ENCODE results near the gene DENND4A.

Gene DENND4A

DNA sequence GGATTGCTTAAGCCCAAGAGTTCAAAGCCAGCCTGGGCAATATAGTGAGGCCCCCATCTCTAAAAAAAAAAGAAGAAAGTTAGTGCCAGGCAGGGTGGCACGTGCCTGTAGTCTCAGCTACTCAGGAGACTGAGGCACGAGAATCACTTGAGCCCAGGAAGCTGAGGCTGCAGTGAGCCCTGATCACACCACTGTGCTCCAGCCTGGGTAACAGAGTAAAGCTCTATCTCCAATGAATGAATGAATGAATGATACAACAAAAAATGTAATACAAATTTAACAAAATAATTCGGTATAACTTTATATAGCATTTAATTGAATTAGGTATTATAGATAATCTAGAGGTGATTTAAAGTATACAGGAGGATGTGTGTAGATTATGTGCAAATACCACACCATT lies 29.7 kb downstream of the DENND4A start:
- no peaks in the 10 kb centered on the region for H3K36me3 ChIP-seq
- H3K9me3 ChIP-seq (ENCODE audit: severe bottlenecking), result no peaks in the 10 kb centered on the region
- TF ChIP-seq, protein P1, sequence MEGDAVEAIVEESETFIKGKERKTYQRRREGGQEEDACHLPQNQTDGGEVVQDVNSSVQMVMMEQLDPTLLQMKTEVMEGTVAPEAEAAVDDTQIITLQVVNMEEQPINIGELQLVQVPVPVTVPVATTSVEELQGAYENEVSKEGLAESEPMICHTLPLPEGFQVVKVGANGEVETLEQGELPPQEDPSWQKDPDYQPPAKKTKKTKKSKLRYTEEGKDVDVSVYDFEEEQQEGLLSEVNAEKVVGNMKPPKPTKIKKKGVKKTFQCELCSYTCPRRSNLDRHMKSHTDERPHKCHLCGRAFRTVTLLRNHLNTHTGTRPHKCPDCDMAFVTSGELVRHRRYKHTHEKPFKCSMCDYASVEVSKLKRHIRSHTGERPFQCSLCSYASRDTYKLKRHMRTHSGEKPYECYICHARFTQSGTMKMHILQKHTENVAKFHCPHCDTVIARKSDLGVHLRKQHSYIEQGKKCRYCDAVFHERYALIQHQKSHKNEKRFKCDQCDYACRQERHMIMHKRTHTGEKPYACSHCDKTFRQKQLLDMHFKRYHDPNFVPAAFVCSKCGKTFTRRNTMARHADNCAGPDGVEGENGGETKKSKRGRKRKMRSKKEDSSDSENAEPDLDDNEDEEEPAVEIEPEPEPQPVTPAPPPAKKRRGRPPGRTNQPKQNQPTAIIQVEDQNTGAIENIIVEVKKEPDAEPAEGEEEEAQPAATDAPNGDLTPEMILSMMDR (IDR thresholded peaks at IDR 0.05; ENCODE audit: low read depth, low read length), result no peak
- DNase-seq, result no peak
- no peak overlapping the region for H3K27ac ChIP-seq
- no peak overlapping the region for H3K4me3 ChIP-seq (ENCODE audit: low read depth, low read length)
- H3K27me3 ChIP-seq (ENCODE audit: insufficient read depth, low read depth, severe bottlenecking), result no peaks in the 10 kb centered on the region

DNA sequence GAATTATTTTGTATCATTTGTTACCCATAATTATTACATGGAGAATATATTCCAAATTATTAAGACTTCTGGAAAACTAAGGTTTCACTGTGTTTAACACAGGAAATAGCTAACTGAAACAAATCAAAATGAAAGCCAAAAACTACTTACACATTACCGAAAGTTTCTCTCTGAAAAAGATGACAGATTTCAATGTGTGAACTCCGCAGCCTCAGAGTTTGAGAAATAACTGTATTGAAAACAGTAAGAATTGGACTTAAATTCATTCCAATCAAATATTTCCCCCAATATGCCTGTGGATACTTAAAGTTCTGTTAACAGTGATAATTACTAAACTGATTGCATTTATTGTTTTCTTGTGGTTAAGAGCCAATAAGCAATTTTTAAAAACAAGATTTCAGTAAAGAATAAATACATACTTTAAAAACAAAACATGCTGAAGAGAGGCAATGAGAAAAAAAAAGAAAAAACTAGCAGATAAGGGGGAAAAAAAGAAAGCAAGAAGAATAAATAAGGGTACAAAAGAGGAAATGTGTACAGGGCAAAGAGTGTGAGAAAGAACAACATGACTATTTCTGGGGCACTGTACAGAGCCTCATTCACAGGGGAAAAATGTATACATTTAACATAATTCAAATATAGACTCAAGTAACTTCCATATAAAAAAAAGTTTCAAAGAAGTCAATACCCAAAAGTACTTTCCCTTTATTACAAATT lies 30.7 kb downstream of the DENND4A start:
- no peaks in the 10 kb centered on the region for H3K9me3 ChIP-seq (ENCODE audit: severe bottlenecking)
- no peaks in the 10 kb centered on the region for H3K27me3 ChIP-seq (ENCODE audit: insufficient read depth, low read depth, severe bottlenecking)
- H3K36me3 ChIP-seq, result no peaks in the 10 kb centered on the region
- DNase-seq, result no peak
- TF ChIP-seq, protein P1 (IDR thresholded peaks at IDR 0.05; ENCODE audit: low read depth, low read length), result no peak
- H3K4me3 ChIP-seq (ENCODE audit: low read depth, low read length), result no peak overlapping the region
- H3K27ac ChIP-seq, result no peak overlapping the region

DNA sequence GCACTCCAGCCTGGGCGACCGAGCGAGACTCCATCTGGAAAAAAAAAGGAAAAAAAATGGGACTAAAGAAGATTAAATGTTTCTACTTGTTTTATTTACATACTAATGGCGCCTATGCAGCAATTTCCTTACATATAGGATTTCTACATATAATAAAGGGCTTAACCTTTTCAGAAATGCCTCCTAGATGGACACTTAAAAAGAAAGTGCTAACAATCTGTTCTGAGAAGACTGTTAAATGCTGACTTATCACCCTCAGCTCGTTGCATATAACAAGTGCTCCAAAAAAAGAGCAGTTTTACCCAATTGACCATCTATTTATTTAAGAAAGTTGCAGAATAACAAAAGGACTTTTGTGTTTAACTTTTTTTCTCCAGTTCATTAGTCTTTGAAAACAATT lies 32.7 kb downstream of the DENND4A start:
- TF ChIP-seq, protein P1 (IDR thresholded peaks at IDR 0.05; ENCODE audit: low read depth, low read length), result no peak

DNA sequence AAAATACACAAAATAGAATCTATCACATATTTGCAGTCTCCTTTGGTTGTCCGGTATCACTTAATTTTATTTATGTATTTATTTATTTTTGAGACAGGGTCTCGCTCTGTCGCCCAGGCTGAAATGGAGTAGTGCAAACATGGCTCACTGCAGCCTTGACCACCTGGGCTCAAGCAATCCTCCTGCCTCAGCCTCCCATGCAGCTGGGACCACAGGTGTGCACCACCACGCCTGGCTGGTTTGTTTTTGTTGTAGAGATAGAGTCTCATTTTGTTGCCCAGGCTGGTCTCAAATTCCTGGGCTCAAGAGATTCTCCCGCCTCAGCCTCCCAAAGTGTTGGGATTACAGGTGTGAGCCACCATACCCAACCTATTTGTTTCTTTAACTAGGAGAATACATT lies 33.9 kb downstream of the DENND4A start:
- H3K27me3 ChIP-seq (ENCODE audit: insufficient read depth, low read depth, severe bottlenecking), result no peaks in the 10 kb centered on the region
- H3K27ac ChIP-seq, result no peak overlapping the region
- no peaks in the 10 kb centered on the region for H3K9me3 ChIP-seq (ENCODE audit: severe bottlenecking)
- H3K4me3 ChIP-seq (ENCODE audit: low read depth, low read length), result no peak overlapping the region
- TF ChIP-seq, protein P1 (IDR thresholded peaks at IDR 0.05; ENCODE audit: low read depth, low read length), result no peak
- DNase-seq, result no peak
- H3K36me3 ChIP-seq, result no peaks in the 10 kb centered on the region

More for the DNA sequence above, 32.7 kb downstream of the DENND4A start:
- Histone ChIP-seq H3K9me3 (ENCODE audit: severe bottlenecking) (no peaks in the 10 kb centered on the region), H3K36me3 (no peaks in the 10 kb centered on the region), H3K27ac (no peak overlapping the region), H3K27me3 (ENCODE audit: insufficient read depth, low read depth, severe bottlenecking) (no peaks in the 10 kb centered on the region), H3K4me3 (ENCODE audit: low read depth, low read length) (no peak overlapping the region)
- no peak for DNase-seq

DNA sequence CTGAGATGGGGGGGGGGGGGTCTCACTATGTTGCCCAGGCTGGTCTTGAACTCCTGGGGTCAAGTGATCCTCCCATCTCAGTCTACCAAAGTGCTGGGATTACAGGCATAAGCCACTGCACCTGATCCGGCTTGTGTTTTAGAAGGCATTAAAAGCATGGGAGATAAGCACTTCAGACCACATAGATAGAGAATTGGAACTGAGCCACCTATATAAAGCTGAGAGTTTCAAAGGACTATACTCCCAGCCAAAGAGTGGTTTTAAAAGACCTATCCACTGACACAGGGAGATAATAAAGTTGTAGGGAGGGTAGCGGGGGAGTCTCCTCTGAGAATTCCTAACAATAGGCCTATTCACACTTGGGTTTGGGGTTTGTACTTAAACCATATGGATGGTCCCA lies 34.8 kb downstream of the DENND4A start:
- Histone ChIP-seq H3K27me3 (ENCODE audit: insufficient read depth, low read depth, severe bottlenecking) (no peaks in the 10 kb centered on the region), H3K36me3 (no peaks in the 10 kb centered on the region), H3K27ac (no peak overlapping the region), H3K4me3 (ENCODE audit: low read depth, low read length) (no peak overlapping the region), H3K9me3 (ENCODE audit: severe bottlenecking) (no peaks in the 10 kb centered on the region)
- TF ChIP-seq, protein P1 (IDR thresholded peaks at IDR 0.05; ENCODE audit: low read depth, low read length), result no peak
- peak; percentile 25 for DNase-seq

All from WERI-Rb-1 (cell line).